Mucosa of gallbladder (tissue), 1 donor: ENCODE measurements around the gene DNM3. TPM values are rescaled to one million over a fixed set of nuclear protein-coding genes. Genes with fewer than 3 reads are reported as not detected.

Experiments
- DNase-seq: peaks from one replicate; pipeline ENCODE4 v3.0.0-alpha.2; 2020; ENCODE audit warnings: low spot score
- total RNA-seq: library from RNA; stranded (reverse); gene quantifications from one replicate; pipeline ENCODE4 v1.2.1, GENCODE V29; 2021
- donor health status: DM: no; HTN: no; CAD: no.

Gene DNM3
- total RNA-seq, 1 donor from 2014 or later: 2.8 TPM

- DNase-seq: no peak
Observed at GRCh38 chr1:172236958-172237357, 395.7 kb downstream of the DNM3 start.

GRCh38 chr1:172238158-172238557, 396.9 kb downstream of the DNM3 start:
- no peak for DNase-seq

GRCh38 chr1:172238965-172239364, 397.7 kb downstream of the DNM3 start:
- DNase-seq: no peak

- no peak for DNase-seq
Observed at GRCh38 chr1:172239901-172240300, 398.6 kb downstream of the DNM3 start.

- DNase-seq: no peak
Observed at GRCh38 chr1:172241540-172241939, 400.2 kb downstream of the DNM3 start.

- no peak for DNase-seq
Observed at GRCh38 chr1:172244865-172245264, 403.6 kb downstream of the DNM3 start.

GRCh38 chr1:172245788-172246187, 404.5 kb downstream of the DNM3 start:
- no peak for DNase-seq

- DNase-seq: no peak
Observed at GRCh38 chr1:172246521-172247390, 405.5 kb downstream of the DNM3 start.

- DNase-seq: no peak
Observed at GRCh38 chr1:172251486-172251885, 410.2 kb downstream of the DNM3 start.

GRCh38 chr1:172252321-172252720, 411.0 kb downstream of the DNM3 start:
- no peak for DNase-seq

GRCh38 chr1:172252958-172253357, 411.7 kb downstream of the DNM3 start:
- DNase-seq: no peak

GRCh38 chr1:172254521-172255222, 413.4 kb downstream of the DNM3 start:
- DNase-seq: no peak

- no peak for DNase-seq
Observed at GRCh38 chr1:172255223-172255560, 413.9 kb downstream of the DNM3 start.

GRCh38 chr1:172265905-172266304, 424.6 kb downstream of the DNM3 start:
- DNase-seq: no peak

GRCh38 chr1:172266528-172267174, 425.4 kb downstream of the DNM3 start:
- DNase-seq: no peak

- DNase-seq: no peak
Observed at GRCh38 chr1:172268237-172268636, 426.9 kb downstream of the DNM3 start.

GRCh38 chr1:172269084-172269483, 427.8 kb downstream of the DNM3 start:
- no peak for DNase-seq

GRCh38 chr1:172269644-172270043, 428.3 kb downstream of the DNM3 start:
- DNase-seq: no peak

GRCh38 chr1:172270605-172271004, 429.3 kb downstream of the DNM3 start:
- DNase-seq: no peak

GRCh38 chr1:172272087-172272486, 430.8 kb downstream of the DNM3 start:
- DNase-seq: no peak

- no peak for DNase-seq
Observed at GRCh38 chr1:172273647-172274396, 432.5 kb downstream of the DNM3 start.

GRCh38 chr1:172275478-172275877, 434.2 kb downstream of the DNM3 start:
- no peak for DNase-seq
